HG02943 (cell line): ENCODE results near the gene ACTR5.
"Not testable (repeated sequence)": the region's sequence is repeated elsewhere in the genome, so short reads cannot be mapped to it uniquely, and the experiment has no call there.

ENCODE experiments used
- ATAC-seq: cut with Tn5 transposase; IDR thresholded peaks from one replicate; pipeline ENCODE4 v1.9.1; 2021; ENCODE audit warnings: mild to moderate bottlenecking, low read depth, moderate library complexity; ENCODE audit not compliant: unreplicated experiment

Gene ACTR5

GRCh38 chr20:38764567-38765318, 16.5 kb downstream of the ACTR5 start:
- ATAC-seq = no peak

DNA sequence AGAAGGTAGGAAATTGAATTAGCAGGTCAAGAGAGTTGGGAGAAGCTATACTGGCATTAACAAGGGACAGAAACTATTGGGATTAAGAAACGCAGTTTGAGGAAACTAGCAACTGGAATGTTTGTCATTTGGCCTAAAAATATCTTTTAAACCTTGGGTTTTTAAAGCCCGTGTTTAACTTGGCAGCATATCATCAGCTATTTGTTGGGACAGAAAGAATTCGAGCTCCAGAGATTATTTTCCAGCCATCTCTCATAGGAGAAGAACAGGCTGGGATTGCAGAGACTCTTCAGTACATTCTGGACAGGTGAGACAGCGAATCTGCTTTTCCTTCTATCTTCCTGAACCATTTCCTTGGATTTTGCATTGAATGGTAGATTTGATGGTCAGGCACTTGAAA, 17.8 kb downstream of the ACTR5 start:
- no peak for ATAC-seq

DNA sequence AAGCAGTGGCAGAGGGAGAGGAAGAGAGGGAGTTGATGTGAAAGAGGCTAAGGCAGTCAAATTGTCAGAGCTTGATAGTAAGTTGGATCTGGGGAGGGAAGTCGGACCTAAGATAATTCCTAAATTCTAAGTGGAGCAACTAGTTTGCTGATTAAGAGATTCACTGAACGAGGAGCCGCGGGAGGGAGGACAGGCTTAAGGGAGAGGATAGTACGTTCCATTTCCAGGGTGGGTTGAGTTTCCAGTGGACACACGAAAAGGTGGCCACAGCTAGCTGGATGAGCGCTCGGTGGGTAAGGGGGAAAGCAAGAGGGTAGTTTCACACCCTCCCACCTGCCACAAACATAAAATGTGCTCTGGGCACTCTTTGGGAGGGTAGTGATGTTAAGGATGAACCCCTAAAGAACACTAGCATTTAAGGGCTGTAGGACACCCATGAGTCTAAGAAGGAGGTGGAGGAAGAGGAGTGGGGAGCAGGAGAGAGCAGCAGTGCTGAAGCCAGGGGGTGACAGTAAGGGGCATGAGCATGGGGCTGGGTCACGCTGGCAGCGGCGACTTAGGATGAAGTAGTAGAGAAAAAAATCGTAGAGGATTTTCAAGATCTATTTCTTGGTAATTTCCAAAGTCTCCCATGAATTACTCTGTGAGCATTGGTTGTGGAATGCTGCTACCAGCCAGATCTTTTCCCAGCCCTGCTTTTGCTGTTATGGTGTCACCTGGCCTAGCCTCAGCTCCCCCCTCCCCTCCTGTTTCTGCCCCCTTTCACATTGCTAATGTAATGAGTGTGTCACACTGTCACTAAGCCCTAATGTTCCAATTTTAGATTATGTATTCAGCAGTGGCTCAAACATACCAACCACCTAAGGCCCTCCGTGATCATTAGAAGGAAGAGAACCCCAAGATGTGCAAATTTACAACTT, 21.4 kb downstream of the ACTR5 start:
- ATAC-seq = no peak

DNA sequence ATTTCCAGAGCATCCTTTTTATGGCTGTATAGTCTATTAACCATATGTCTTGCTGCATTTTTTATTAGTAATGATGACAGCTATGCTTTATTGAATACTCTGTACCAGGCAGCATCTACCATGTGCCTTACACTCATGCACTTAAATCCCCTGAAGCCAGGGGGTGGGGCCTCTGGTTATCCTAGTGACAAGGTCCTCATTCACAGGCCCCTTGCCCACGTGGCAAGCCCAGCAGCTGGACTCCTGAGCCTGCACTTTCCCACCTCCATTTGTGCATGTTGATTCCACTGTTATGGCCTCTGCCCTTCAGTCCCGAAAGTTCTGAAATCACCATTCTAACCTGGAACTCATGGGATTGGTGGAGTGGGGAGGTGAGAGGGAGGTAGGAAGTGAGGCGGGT, 22.3 kb downstream of the ACTR5 start:
- ATAC-seq = no peak

GRCh38 chr20:38770970-38771369, 22.7 kb downstream of the ACTR5 start:
- ATAC-seq = no peak

- ATAC-seq = no peak
These were observed 23.4 kb downstream of the ACTR5 start for GRCh38 chr20:38771621-38772020.

GRCh38 chr20:38774167-38774566, 25.9 kb downstream of the ACTR5 start:
- ATAC-seq = no peak

GRCh38 chr20:38776363-38776762, 28.1 kb downstream of the ACTR5 start:
- ATAC-seq = no peak

DNA sequence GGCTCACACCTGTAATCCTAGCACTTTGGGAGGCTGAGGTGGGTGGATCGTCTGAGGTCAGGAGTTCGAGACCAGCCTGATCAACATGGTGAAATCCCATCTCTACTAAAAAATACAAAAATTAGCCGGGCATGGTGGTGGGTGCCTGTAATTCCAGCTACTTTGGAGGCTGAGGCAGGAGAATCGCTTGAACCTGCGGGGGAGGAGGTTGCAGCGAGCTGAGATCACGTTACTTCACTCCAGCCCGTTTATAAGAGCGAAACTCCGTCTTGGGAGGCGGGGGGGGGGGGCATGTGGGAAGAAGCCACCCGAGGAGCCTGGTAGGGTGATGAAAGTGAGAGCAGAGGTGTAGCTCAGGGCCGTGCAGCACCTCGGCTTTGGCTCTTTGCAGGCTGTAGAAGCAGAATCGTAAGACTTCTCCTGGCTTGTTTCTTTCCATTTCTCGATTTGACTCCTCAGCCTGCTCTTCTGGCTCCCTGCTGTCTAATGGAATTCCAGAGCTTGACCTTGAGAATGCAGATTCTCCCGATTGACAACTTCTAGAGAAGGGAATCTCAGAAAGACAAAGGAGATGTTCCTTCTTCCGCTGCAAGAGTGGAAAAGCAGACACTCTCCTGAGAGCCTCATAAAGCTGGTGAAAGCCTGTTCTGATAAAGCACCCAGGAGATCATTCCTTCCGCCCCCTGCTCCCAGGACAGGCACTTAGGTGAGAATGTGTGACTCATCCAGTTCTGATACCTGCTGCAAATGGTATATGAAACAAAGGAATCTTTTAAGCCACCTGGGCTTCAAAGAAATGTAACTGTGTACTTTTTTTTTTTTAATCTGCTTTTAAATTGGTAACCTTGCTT, 31.2 kb downstream of the ACTR5 start:
- no peak for ATAC-seq

DNA sequence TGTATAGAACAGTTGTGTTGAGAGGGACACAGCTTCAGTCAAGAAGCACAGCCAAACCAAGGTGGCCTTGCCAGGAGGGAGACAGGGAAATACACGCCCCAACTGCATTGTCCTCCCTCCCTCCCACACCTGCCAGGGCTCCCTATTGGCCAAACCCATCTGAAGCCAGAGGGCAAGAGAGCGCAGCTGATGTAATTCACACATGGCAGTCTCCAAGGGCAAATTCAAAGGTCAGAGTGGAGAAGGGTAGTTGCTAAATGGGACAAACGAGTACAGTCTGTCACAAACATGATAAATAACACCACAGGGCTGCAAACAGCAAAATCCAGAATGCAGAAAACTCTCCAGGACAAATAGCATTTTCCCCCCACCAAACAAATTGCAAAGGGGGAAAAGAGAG, 34.0 kb downstream of the ACTR5 start:
- no peak for ATAC-seq

GRCh38 chr20:38787870-38788269, 39.6 kb downstream of the ACTR5 start:
- no peak for ATAC-seq

- ATAC-seq = no peak
These were observed 41.4 kb downstream of the ACTR5 start for GRCh38 chr20:38789503-38790199.

GRCh38 chr20:38790200-38791053, 42.2 kb downstream of the ACTR5 start:
- ATAC-seq = no peak

GRCh38 chr20:38791291-38791690, 43.0 kb downstream of the ACTR5 start:
- no peak for ATAC-seq

- ATAC-seq = no peak
These were observed 43.7 kb downstream of the ACTR5 start for GRCh38 chr20:38791940-38792339.

DNA sequence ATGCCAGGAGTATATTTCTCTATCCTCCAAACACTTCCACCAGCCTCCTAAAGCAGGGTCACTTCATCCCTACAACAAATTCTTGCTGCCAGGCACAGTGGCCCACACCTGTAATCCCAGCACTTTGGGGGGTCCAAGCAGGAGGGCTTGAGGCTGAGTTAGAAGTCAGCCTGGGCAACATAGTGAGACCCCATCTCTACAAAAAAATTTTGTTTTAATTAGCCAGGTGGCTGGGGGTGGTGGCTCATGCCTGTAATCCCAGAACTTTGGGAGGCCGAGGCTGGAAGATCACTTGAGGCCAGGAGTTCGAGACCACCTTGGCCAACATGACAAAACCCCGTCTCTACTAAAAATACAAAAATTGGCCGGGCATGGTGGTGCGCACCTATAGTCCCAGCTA, 45.8 kb downstream of the ACTR5 start:
- ATAC-seq = not testable (repeated sequence)

- no peak for ATAC-seq
These were observed 50.0 kb downstream of the ACTR5 start for GRCh38 chr20:38798266-38798665.

DNA sequence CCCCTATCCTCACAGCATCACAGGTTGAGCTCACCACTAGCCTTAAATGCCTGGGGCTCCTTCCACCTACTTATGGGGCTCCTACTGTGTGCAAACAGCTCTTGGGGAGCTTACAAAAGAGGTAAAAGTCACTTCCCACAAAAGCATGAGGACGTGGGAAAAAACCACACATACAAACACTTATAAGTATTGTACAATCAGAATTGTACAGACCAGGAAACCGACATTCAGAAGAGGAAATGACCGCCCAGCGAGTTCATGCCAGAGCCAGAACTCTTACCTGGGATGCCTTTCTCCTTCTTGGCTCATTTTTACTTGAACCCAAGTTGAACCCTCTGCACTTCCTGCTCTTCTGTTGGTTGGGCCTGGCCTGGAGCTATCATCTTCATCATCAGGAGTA, 50.9 kb downstream of the ACTR5 start:
- ATAC-seq = no peak

DNA sequence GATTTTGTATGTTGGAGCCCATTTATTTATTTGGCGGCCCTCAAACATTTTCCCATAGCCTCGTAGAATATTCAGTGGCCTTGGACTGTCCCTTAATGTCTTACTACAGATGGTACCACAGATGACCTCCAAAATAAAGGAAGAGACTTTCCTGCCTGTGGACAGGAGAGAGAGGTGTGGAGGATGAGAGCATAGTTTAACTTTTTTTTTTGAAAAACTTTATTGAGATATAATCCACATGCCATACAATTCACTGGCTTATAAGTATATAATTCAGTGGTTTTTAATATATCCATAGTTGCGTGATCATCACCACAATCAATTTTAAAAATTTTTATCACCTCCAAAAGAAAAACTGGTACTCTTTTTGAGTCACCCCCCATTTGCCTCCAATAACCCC, 52.6 kb downstream of the ACTR5 start:
- no peak for ATAC-seq
